ENCODE data around the gene DLX6.

DLX6 gene

GRCh38 chr7:97001656-97002554, 3.4 kb upstream of the DLX6 start:
- Mint-ChIP-seq H3K4me3 (no peak overlapping the region), H3K9me3 (no peaks in the 10 kb centered on the region), H3K4me1 (ENCODE audit: low read depth) (peaks cover 2% of the 10 kb centered on the region), H3K27ac (peak overlapping the region; percentile 20), H3K27me3 (ENCODE audit: low read depth) (peaks cover 90% of the 10 kb centered on the region), H3K36me3 (ENCODE audit: low read depth) (peaks cover 2% of the 10 kb centered on the region)

DNA sequence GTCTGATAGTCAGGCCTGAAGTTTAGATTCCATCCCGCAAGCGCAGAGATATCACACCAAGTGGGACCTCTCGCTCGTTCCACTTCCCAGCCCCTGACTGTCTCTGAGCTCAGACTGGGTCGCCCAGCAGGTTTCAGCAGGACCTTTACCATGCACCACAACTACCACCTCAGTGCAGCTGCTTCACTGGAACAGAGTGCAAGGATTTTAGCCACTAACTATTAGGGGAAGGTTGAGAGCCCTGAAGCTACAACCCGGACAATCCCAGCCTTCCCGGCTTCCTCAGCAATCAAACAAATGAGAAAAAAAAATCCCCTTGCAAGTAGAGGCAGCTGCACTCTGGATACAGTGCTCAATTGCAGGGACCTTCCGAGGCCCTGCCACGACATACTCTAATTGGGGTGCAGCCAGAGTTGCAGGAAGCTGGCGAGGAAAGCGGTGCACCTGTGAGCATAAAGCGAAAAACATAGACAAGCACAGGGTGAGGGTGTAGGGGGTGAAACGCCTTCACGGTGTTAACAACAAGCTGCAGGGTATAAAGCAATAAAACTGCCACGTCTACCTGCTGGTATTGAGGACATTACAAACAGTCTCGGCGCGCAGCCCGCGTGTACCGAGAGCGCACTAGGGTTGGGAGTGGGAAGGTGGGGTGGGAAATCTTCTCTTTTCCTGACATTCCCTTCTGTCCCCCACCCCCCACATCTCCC, 2.6 kb upstream of the DLX6 start:
- H3K36me3 Mint-ChIP-seq (ENCODE audit: low read depth) = peaks cover 2% of the 10 kb centered on the region
- H3K4me3 Mint-ChIP-seq = no peak overlapping the region
- no peak overlapping the region for H3K27ac Mint-ChIP-seq
- peaks cover 2% of the 10 kb centered on the region for H3K4me1 Mint-ChIP-seq (ENCODE audit: low read depth)
- peaks cover 90% of the 10 kb centered on the region for H3K27me3 Mint-ChIP-seq (ENCODE audit: low read depth)
- no peaks in the 10 kb centered on the region for H3K9me3 Mint-ChIP-seq

DNA sequence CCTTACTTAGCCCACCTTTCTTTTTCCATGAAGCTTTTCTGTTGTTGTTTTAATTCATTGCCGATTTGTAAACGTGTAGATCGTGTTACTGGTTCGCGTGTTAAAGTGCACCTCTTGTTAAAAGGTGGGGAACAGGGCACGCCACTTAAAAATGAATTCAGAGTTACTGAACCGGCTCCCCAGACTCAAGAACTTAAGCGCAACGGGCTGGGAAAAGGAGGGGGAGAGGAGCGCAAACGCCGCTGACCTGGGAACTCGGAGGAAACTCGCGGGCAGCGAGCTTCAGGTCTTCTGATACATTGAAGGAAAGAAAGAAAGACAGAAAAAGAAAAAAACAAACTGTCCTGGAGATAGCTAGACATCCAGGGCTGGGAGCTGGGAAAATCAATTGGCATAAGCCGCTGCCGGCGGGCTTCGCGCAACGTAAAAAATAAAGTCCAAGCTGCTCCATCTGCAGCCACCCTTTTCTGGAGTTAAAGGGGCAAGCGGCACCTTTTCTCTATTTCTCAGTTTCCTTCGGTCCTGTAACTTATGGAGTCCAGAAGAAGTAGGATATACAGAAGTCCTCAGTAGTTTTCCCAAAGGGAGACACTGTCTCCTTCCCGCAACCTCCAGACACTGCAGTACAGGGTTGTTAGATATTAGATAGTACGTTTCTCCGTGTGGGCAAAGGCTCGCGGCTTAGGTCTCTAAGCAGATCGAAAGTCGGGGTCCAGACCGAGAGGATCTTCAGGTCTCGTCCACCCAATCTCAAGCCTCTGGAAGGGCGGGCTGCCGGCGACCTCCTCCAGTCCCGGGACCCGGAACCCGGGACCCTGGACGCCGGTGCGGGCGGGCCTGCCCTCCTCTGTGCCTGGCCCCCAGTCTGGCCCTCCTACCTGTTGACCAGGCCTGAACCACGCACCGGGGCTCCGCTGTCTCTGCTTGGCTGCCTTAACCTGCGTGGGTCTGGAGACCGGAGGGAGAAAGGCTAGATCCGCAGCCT, 1.8 kb upstream of the DLX6 start:
- Mint-ChIP-seq H3K4me3 (no peak overlapping the region), H3K36me3 (ENCODE audit: low read depth) (peaks cover 2% of the 10 kb centered on the region)

DNA sequence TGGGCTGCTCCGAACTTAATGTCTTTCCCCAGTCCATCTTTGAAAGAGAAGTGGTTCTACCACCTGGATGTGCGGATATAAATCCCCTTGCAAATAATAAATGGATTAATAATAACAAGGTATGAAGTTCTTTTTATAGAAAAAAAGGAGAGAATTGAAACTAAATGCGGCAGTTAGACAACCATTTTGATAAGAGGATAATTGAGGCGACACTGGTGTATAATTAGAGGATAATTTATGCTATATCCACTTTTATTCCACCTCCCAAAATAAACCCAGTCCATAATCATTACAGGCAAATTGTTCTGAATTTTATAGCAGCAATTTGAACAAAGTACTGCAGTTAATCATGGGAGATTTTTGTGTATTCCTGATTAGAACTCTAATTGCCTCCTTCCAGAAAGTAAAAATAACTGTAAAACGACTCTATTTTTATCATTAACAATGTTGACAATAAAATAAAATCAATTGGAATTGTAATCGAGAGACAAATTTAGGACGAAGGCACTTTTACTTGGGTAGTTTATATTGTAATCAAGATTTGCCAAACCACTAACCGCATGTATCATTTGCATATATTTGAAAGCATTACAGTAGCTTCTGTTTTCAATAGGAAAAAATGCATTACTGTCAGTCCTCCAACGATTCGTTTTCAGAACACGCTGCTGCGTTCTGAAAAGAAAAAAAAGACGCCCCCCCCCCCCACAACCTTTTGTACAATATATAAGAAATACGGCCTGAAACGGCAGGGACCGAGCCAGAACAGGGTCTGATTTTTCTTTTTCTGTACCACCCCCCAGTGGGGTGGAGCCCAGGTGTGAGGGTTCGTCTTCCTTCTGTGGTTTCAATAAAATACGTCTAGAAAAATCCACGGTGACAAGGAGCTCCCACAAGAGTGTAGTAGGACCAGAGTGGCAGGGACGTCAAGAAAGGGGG, 838 bp upstream of the DLX6 start:
- Mint-ChIP-seq H3K27ac (no peak overlapping the region), H3K9me3 (no peaks in the 10 kb centered on the region), H3K36me3 (ENCODE audit: low read depth) (peaks cover 2% of the 10 kb centered on the region), H3K4me1 (ENCODE audit: low read depth) (peaks cover 2% of the 10 kb centered on the region), H3K4me3 (peak overlapping the region; percentile 40), H3K27me3 (ENCODE audit: low read depth) (peaks cover 89% of the 10 kb centered on the region)

More for the DNA sequence above, 1.8 kb upstream of the DLX6 start:
- H3K4me1 Mint-ChIP-seq (ENCODE audit: low read depth) = peaks cover 2% of the 10 kb centered on the region
- peaks cover 89% of the 10 kb centered on the region for H3K27me3 Mint-ChIP-seq (ENCODE audit: low read depth)
- H3K9me3 Mint-ChIP-seq = no peaks in the 10 kb centered on the region
- H3K27ac Mint-ChIP-seq = peak overlapping the region; percentile 39

DNA sequence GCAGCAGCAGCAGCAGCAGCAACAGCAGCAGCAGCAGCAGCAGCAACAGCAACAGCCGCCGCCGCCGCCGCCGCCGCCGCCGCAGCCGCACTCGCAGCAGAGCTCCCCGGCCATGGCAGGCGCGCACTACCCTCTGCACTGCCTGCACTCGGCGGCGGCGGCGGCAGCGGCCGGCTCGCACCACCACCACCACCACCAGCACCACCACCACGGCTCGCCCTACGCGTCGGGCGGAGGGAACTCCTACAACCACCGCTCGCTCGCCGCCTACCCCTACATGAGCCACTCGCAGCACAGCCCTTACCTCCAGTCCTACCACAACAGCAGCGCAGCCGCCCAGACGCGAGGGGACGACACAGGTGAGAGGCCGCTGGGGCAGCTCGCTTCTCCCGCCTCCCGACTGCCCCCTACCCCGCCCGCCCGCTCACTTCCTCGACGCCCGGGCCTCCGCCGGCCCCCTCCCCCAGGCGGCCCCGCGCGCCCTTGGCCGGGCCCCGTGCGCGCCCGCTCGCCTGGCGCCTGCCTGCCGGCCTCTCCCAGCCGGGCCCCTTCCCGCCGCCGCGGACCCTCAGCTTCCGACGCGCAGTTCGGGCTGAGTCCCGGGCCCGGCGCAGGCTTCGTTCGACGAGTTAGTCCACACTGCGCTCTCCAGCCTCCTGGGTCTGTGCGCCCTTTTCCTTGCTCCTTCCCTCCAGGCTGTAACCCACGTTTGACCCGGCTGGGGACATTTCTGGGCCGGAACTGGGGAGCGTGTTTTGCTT, 882 bp downstream of the DLX6 start:
- H3K27ac Mint-ChIP-seq = no peak overlapping the region
- H3K4me3 Mint-ChIP-seq = peak overlapping the region; percentile 57
- H3K36me3 Mint-ChIP-seq (ENCODE audit: low read depth) = peaks cover 2% of the 10 kb centered on the region
- H3K27me3 Mint-ChIP-seq (ENCODE audit: low read depth) = peaks cover 88% of the 10 kb centered on the region
- H3K9me3 Mint-ChIP-seq = no peaks in the 10 kb centered on the region
- peaks cover 2% of the 10 kb centered on the region for H3K4me1 Mint-ChIP-seq (ENCODE audit: low read depth)

GRCh38 chr7:97006816-97007582, 1.6 kb downstream of the DLX6 start:
- peaks cover 2% of the 10 kb centered on the region for H3K36me3 Mint-ChIP-seq (ENCODE audit: low read depth)
- peaks cover 3% of the 10 kb centered on the region for H3K9me3 Mint-ChIP-seq
- H3K27me3 Mint-ChIP-seq (ENCODE audit: low read depth) = peaks cover 89% of the 10 kb centered on the region
- H3K4me1 Mint-ChIP-seq (ENCODE audit: low read depth) = peaks cover 2% of the 10 kb centered on the region
- no peak overlapping the region for H3K27ac Mint-ChIP-seq
- peak overlapping the region; percentile 57 for H3K4me3 Mint-ChIP-seq

GRCh38 chr7:97007583-97007861, 2.2 kb downstream of the DLX6 start:
- peaks cover 2% of the 10 kb centered on the region for H3K4me1 Mint-ChIP-seq (ENCODE audit: low read depth)
- peaks cover 88% of the 10 kb centered on the region for H3K27me3 Mint-ChIP-seq (ENCODE audit: low read depth)
- H3K4me3 Mint-ChIP-seq = no peak overlapping the region
- H3K9me3 Mint-ChIP-seq = peaks cover 3% of the 10 kb centered on the region
- H3K36me3 Mint-ChIP-seq (ENCODE audit: low read depth) = peaks cover 2% of the 10 kb centered on the region
- H3K27ac Mint-ChIP-seq = no peak overlapping the region

DNA sequence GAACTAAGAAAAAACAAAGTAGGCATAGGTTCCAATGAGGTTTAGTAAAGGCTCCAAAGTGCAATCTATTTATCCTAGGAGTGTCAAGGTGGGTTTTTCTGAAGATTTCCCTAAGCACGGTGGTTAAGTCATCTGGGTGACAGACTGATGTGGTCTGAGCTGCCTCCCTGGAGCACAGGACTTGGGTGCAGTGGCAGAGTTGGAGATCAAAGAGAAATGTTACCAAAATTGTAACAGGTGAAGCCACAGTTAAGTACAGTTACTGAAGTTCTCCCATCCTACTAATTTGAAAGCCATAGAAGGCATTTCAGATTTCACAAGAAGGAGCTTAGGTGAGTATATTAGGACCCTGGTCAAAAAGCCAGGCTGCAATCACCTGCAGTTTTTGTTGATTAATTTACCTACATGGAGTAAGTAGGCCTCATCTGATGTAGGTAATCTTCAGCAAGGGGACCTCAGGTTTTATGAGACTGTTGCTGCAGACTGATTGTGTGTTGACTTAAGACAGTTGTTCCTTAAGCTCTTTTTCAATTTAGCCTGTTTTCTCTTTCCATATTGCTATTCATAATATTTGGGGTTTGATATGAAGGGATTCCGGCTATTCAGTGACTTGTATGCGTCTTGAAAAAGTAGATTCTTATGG, 3.0 kb downstream of the DLX6 start:
- no peak overlapping the region for H3K27ac Mint-ChIP-seq
- H3K9me3 Mint-ChIP-seq = peaks cover 3% of the 10 kb centered on the region
- peaks cover 88% of the 10 kb centered on the region for H3K27me3 Mint-ChIP-seq (ENCODE audit: low read depth)
- H3K4me3 Mint-ChIP-seq = no peak overlapping the region
- H3K4me1 Mint-ChIP-seq (ENCODE audit: low read depth) = peaks cover 2% of the 10 kb centered on the region
- no peaks in the 10 kb centered on the region for H3K36me3 Mint-ChIP-seq (ENCODE audit: low read depth)

DNA sequence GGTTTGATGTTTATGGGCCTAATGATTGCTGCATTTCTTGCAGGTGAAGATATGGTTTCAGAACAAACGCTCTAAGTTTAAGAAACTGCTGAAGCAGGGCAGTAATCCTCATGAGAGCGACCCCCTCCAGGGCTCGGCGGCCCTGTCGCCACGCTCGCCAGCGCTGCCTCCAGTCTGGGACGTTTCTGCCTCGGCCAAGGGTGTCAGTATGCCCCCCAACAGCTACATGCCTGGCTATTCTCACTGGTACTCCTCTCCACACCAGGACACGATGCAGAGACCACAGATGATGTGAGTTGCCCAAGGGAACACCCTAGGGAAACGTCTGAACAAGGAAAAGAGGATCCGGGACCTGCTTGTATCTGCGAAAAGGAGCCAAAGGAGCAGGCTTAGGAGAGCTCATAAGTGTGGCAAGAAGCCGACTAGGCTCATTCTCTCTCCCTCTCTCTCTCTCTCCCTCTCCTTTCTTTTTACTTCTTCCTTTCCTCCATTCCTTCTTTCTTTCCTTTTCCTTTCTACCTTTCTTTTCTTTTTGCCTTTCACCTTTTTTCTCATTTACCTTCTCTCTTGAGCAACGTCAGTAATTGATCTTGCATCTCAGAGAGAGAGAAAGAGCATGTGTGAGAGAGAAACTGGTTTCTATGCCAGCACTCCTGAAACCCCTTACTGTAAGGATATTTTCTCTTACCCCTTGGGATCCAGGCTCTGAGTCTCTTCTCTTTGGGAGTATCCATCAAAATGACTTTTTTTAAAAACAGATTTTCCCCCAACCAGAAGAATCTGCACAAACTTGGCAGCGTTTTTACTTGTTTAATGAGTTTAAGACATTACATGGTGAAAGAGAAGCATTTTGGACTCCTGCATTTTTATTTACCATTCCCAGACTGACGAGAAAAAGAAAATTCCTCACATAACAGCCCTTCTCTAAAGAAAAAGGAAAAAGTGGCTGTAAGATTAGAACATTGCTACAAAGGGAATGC, 4.7 kb downstream of the DLX6 start:
- Mint-ChIP-seq H3K36me3 (ENCODE audit: low read depth) (no peaks in the 10 kb centered on the region), H3K4me1 (ENCODE audit: low read depth) (no peaks in the 10 kb centered on the region), H3K4me3 (no peak overlapping the region), H3K27ac (no peak overlapping the region), H3K27me3 (ENCODE audit: low read depth) (peaks cover 90% of the 10 kb centered on the region), H3K9me3 (peaks cover 3% of the 10 kb centered on the region)

- no peak overlapping the region for H3K4me3 Mint-ChIP-seq
- no peaks in the 10 kb centered on the region for H3K4me1 Mint-ChIP-seq (ENCODE audit: low read depth)
- H3K27me3 Mint-ChIP-seq (ENCODE audit: low read depth) = peaks cover 93% of the 10 kb centered on the region
- H3K36me3 Mint-ChIP-seq (ENCODE audit: low read depth) = no peaks in the 10 kb centered on the region
- H3K9me3 Mint-ChIP-seq = peaks cover 3% of the 10 kb centered on the region
- H3K27ac Mint-ChIP-seq = no peak overlapping the region
These were observed 5.8 kb downstream of the DLX6 start for GRCh38 chr7:97011104-97011503.

DNA sequence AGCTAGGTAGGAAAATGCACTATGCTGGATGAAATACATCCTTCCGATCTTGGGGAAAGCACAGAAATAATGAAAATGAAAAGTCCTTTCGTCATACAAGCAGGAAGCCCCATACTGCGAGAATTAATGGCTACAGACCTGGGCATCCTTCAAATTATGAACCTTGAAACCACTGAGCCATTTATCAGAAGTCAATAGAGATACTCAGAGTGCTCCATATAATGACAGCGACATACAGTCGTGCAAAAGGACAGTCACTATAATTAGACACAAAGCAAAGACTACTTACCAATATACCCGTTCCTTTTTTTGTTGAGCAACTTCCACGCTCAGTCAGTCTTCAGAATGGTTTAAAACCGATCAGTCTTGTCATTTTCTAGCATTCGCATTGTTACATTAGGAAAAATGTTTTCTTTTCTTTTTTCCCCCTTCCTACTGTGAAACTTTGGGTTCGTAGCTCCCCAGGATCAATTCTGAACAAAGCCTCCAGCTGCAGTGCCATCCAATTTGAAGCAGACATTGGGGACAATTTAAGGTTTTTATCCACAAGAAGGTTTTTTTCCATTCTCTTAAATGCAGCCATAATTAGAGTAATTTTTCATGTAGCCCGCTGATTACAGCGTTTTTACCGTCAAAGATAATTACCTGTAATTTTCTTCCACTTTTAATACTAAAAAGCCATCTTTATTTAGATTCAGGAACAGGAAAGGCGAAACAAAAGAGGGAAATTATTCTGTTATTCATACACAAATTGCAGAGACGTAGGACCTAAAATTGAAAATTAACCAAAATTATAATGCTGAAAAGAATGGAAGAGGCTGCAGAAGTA, 6.4 kb downstream of the DLX6 start:
- H3K27ac Mint-ChIP-seq = no peak overlapping the region
- H3K36me3 Mint-ChIP-seq (ENCODE audit: low read depth) = no peaks in the 10 kb centered on the region
- no peak overlapping the region for H3K4me3 Mint-ChIP-seq

More for the DNA sequence above, 6.4 kb downstream of the DLX6 start:
- H3K27me3 Mint-ChIP-seq (ENCODE audit: low read depth) = peaks cover 96% of the 10 kb centered on the region
- no peaks in the 10 kb centered on the region for H3K4me1 Mint-ChIP-seq (ENCODE audit: low read depth)
- peaks cover 3% of the 10 kb centered on the region for H3K9me3 Mint-ChIP-seq
